Breast epithelium (tissue), 4 donors: ENCODE data around the gene CARD8. TPM values are rescaled to one million over a fixed set of nuclear protein-coding genes. Genes with fewer than 3 reads are reported as not detected.

ENCODE experiments used
- DNase-seq, 2 donors: peaks; one replicate each; pipeline ENCODE4 v3.0.0-alpha.2; 2019; ENCODE audit warnings: low spot score in 2 of 2
- H3K27ac ChIP-seq, 2 donors: fragments of 200-600 bp; sonication (generic) in 1 of 2; one replicate each; pipeline ENCODE4 v1.5.1; 2016 to 2019; ENCODE audit warnings: mild to moderate bottlenecking in 1 of 2
- H3K27me3 ChIP-seq, 2 donors: fragments of 200-600 bp; sonication (generic) in 1 of 2; one replicate each; pipeline versions ENCODE4 v1.5.1 to v1.6.0; 2017 to 2019; ENCODE audit warnings: control low read depth in 1 of 2, mild to moderate bottlenecking in 1 of 2
- H3K36me3 ChIP-seq: fragments of 200-600 bp; one replicate; pipeline ENCODE4 v1.5.1; 2019
- H3K4me1 ChIP-seq, 2 donors: fragments of 200-600 bp; sonication (generic); one replicate each; pipeline ENCODE4 v1.5.1; 2016 to 2019; ENCODE audit warnings: control low read depth in 1 of 2
- H3K4me3 ChIP-seq, 3 donors: fragments of 200-600 bp; sonication (generic); 1 replicate in 2 of 3; 2 replicates in 1 of 3; pipeline ENCODE4 v1.5.1; 2016 to 2019; ENCODE audit warnings: mild to moderate bottlenecking in 3 of 3, moderate library complexity in 2 of 3
- H3K9me3 ChIP-seq, 2 donors: fragments of 200-600 bp; sonication (generic) in 1 of 2; one replicate each; pipeline ENCODE4 v1.5.1; 2016 to 2019; ENCODE audit warnings: control low read depth in 1 of 2
- CTCF ChIP-seq, 3 donors: fragments of 450-650 bp; IDR thresholded peaks; one replicate each; pipeline ENCODE4 v1.5.1; 2016 to 2017; ENCODE audit warnings: antibody characterized with exemption in 3 of 3, mild to moderate bottlenecking in 3 of 3, moderate library complexity in 3 of 3
- POLR2A ChIP-seq: fragments of 450-650 bp; IDR thresholded peaks from one replicate; pipeline ENCODE4 v1.6.1; 2016; ENCODE audit warnings: antibody characterized with exemption, mild to moderate bottlenecking, moderate library complexity
- POLR2AphosphoS5 ChIP-seq, 3 donors: sonication (generic); formaldehyde crosslinking; IDR thresholded peaks; one replicate each; pipeline ENCODE4 v1.6.1; 2017; ENCODE audit warnings: antibody characterized with exemption in 3 of 3
- intact Hi-C: fragments of 100-400 bp; cut with DNase I; formaldehyde crosslinking; loops from one replicate; pipeline ENCODE4 v1.15.1; 2023; ENCODE audit warnings: low total_unique reads
- total RNA-seq, 3 donors: library from RNA; depleted of rRNA; stranded (reverse); fragments of >200 nt; gene quantifications; one replicate each; pipeline ENCODE4 v1.1.0, GENCODE V29; 2016

CARD8 gene
- total RNA-seq, 3 donors from 2014 or later: 35.0 to 39.0 (median 35.8) TPM

GRCh38 chr19:48175578-48175977, 80.1 kb downstream of the CARD8 start:
- H3K36me3 ChIP-seq: no peaks in the 10 kb centered on the region
- H3K4me3 ChIP-seq: no peak overlapping the region
- H3K9me3 ChIP-seq: no peaks in the 10 kb centered on the region
- H3K27me3 ChIP-seq: no peaks in the 10 kb centered on the region
- H3K27ac ChIP-seq: no peak overlapping the region
- no peak for TF ChIP-seq POLR2A
- TF ChIP-seq CTCF (IDR thresholded peaks at IDR 0.05): no peak
- intact Hi-C loops: no loop called here
- H3K4me1 ChIP-seq: peaks cover 0 to 6% of the 10 kb centered on the region in 2 donors
- no peak for DNase-seq

- H3K9me3 ChIP-seq: no peaks in the 10 kb centered on the region
- no peak overlapping the region for H3K4me3 ChIP-seq
- H3K27me3 ChIP-seq: no peaks in the 10 kb centered on the region
- DNase-seq: no peak
- no peak overlapping the region for H3K27ac ChIP-seq
- peaks cover 0 to 6% of the 10 kb centered on the region in 2 donors for H3K4me1 ChIP-seq
- H3K36me3 ChIP-seq: no peaks in the 10 kb centered on the region
- intact Hi-C loops: no loop called here
- no peak for TF ChIP-seq POLR2A
- no peak for TF ChIP-seq CTCF (IDR thresholded peaks at IDR 0.05)
- no peak for TF ChIP-seq POLR2AphosphoS5 (IDR thresholded peaks at IDR 0.05)
These were observed 81.2 kb downstream of the CARD8 start for GRCh38 chr19:48174445-48175030.

GRCh38 chr19:48171710-48172109, 84.0 kb downstream of the CARD8 start:
- no peak for DNase-seq
- Histone ChIP-seq H3K36me3 (no peaks in the 10 kb centered on the region), H3K4me3 (no peak overlapping the region), H3K27ac (no peak overlapping the region), H3K9me3 (no peaks in the 10 kb centered on the region), H3K4me1 (peaks cover 0 to 6% of the 10 kb centered on the region in 2 donors), H3K27me3 (no peaks in the 10 kb centered on the region)
- intact Hi-C loops: no loop called here
- TF ChIP-seq POLR2A: no peak
- no peak for TF ChIP-seq POLR2AphosphoS5 (IDR thresholded peaks at IDR 0.05)
- no peak for TF ChIP-seq CTCF (IDR thresholded peaks at IDR 0.05)

GRCh38 chr19:48170817-48171347, 84.8 kb downstream of the CARD8 start:
- TF ChIP-seq POLR2AphosphoS5 (IDR thresholded peaks at IDR 0.05): no peak
- TF ChIP-seq POLR2A: no peak
- TF ChIP-seq CTCF (IDR thresholded peaks at IDR 0.05): no peak
- Histone ChIP-seq H3K27ac (peak overlapping the region; percentile 93 to 94), H3K36me3 (no peaks in the 10 kb centered on the region), H3K9me3 (no peaks in the 10 kb centered on the region), H3K4me3 (peak overlapping the region; percentile 59 to 89 (median 81)), H3K4me1 (peaks cover 0 to 6% of the 10 kb centered on the region in 2 donors), H3K27me3 (no peaks in the 10 kb centered on the region)
- DNase-seq: no peak
- intact Hi-C loops: no loop called here

- DNase-seq: peak; percentile 88 to 89
- H3K36me3 ChIP-seq: no peaks in the 10 kb centered on the region
- peak within 1 kb of the TSS; percentile 93 to 94 for H3K27ac ChIP-seq
- H3K27me3 ChIP-seq: no peaks in the 10 kb centered on the region
- no peaks in the 10 kb centered on the region for H3K9me3 ChIP-seq
- H3K4me1 ChIP-seq: peaks cover 0 to 6% of the 10 kb centered on the region in 2 donors
- peak within 1 kb of the TSS; percentile 59 to 89 (median 81) for H3K4me3 ChIP-seq
- intact Hi-C loops: no loop called here
- TF ChIP-seq POLR2AphosphoS5 (IDR thresholded peaks at IDR 0.05) (peak; percentile 62 to 79 (median 68)), POLR2A (no peak)
These were observed 85.5 kb downstream of the CARD8 start, which contains the start of the genes LIG1 and ZSWIM9 for GRCh38 chr19:48169939-48170803. Gene LIG1 (minus strand): TSS chr19:48170344. CDS start chr19:48165566, 4,778 bp downstream. Gene ZSWIM9 (plus strand): TSS chr19:48170680. CDS start chr19:48171803, 1,123 bp downstream.
